Fibroblast of villous mesenchyme (primary cell): Measurements from ENCODE around the gene ARMH2. TPM values are rescaled to one million over a fixed set of nuclear protein-coding genes. Genes with fewer than 3 reads are reported as not detected.

Source experiments
- DNase-seq: peaks from one replicate; pipeline ENCODE4 v3.0.0-alpha.2; 2010; ENCODE audit warnings: low read depth
- H3K4me3 ChIP-seq: 2 replicates; pipeline ENCODE4 v1.5.1; 2011; ENCODE audit warnings: low read depth, mild to moderate bottlenecking, low read length
- CTCF ChIP-seq: IDR thresholded peaks from 2 replicates; pipeline ENCODE4 v1.5.1; 2012; ENCODE audit warnings: low read depth, mild to moderate bottlenecking, low read length; ENCODE audit not compliant: insufficient read depth
- total RNA-seq: library from RNA; depleted of rRNA; stranded (reverse); fragments of >200 nt; gene quantifications from 2 replicates; pipeline ENCODE4 v1.2.3, GENCODE V29; 2012

The ARMH2 gene
- total RNA-seq: not detected in 2 replicates

GRCh38 chr6:24798740-24799540, at the start of gene ARMH2:
Gene ARMH2 (minus strand): TSS chr6:24798917. CDS start chr6:24798857, 60 bp downstream.
- no peak for DNase-seq
- no peak for TF ChIP-seq CTCF
- H3K4me3 ChIP-seq: no peak within 1 kb of the TSS

GRCh38 chr6:24848461-24848860, 49.7 kb upstream of the ARMH2 start:
- no peak overlapping the region for H3K4me3 ChIP-seq
- no peak for DNase-seq
- no peak for TF ChIP-seq CTCF

- DNase-seq: no peak
- H3K4me3 ChIP-seq: no peak overlapping the region
- no peak for TF ChIP-seq CTCF
These were observed 48.7 kb upstream of the ARMH2 start for GRCh38 chr6:24847402-24847801.

GRCh38 chr6:24845578-24845977, 46.9 kb upstream of the ARMH2 start:
- no peak for TF ChIP-seq CTCF
- no peak for DNase-seq
- no peak overlapping the region for H3K4me3 ChIP-seq

- no peak for TF ChIP-seq CTCF
- H3K4me3 ChIP-seq: no peak overlapping the region
- DNase-seq: no peak
These were observed 46.2 kb upstream of the ARMH2 start for GRCh38 chr6:24844903-24845302.

GRCh38 chr6:24844061-24844460, 45.3 kb upstream of the ARMH2 start:
- TF ChIP-seq CTCF: no peak
- DNase-seq: no peak
- no peak overlapping the region for H3K4me3 ChIP-seq

- DNase-seq: no peak
- H3K4me3 ChIP-seq: no peak overlapping the region
- no peak for TF ChIP-seq CTCF
These were observed 41.5 kb upstream of the ARMH2 start for GRCh38 chr6:24840187-24840586.
